ENCODE data around the gene DNASE1L2.

DNA sequence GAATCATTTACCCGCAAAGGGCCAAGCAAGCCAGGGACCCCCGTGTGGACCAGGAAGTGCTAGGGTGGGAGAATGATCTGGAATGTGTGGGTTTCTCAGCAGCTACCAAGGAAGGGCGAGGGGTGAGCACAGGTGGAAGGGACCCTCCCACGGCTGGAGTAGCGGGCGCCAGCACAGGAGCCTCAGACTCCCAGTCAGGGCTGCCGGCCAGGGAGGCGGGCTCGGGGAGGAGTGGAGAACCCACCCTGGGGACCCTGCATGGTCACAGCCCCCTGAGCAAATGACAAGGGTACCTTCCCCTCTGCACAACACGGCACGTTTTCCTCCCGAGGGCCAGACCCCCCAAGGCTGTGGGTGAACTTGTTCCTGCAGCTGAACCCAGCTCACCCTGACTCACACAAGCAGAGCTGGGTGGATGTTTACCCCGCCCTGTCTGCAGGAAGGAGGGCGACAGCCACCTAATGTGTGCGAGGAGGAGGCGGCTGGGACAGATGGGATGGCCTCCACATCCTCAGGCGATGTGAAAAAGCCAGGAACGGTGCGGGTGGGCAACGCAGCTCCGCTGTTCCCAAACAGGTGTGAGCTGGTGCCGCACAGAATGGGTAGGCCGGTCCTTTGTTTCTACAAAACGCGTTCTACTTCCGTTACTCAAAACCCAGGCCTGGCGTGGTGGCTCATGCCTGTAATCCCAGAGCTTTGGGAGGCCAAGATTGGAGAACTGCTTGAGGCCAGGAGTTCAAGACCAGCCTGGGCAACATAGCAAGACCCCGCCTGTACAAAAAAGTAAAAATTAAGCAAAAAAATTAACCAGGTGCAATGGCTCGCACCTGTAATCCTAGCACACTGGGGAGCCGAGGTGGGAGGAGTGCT lies 8.9 kb downstream of the DNASE1L2 start:
- TF ChIP-seq, protein P1, sequence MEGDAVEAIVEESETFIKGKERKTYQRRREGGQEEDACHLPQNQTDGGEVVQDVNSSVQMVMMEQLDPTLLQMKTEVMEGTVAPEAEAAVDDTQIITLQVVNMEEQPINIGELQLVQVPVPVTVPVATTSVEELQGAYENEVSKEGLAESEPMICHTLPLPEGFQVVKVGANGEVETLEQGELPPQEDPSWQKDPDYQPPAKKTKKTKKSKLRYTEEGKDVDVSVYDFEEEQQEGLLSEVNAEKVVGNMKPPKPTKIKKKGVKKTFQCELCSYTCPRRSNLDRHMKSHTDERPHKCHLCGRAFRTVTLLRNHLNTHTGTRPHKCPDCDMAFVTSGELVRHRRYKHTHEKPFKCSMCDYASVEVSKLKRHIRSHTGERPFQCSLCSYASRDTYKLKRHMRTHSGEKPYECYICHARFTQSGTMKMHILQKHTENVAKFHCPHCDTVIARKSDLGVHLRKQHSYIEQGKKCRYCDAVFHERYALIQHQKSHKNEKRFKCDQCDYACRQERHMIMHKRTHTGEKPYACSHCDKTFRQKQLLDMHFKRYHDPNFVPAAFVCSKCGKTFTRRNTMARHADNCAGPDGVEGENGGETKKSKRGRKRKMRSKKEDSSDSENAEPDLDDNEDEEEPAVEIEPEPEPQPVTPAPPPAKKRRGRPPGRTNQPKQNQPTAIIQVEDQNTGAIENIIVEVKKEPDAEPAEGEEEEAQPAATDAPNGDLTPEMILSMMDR (conservative IDR thresholded peaks at IDR 0.05), result no peak
- TF ChIP-seq ZFX (IDR thresholded peaks at IDR 0.05), result no peak

All from C4-2B (cell line).